Hepatocyte (in vitro differentiated cells): ENCODE results near the gene RNF175. TPM values are rescaled to one million over a fixed set of nuclear protein-coding genes. Genes with fewer than 3 reads are reported as not detected.

ENCODE experiments used
- DNase-seq: peaks from one replicate; pipeline ENCODE4 v3.0.0-alpha.2; 2016; ENCODE audit warnings: low spot score
- H2AFZ ChIP-seq: fragments of 200-600 bp; sonication (generic); 2 replicates; pipeline ENCODE4 v1.6.0; 2016; ENCODE audit warnings: antibody characterized with exemption, mild to moderate bottlenecking
- H3K27ac ChIP-seq: fragments of 200-600 bp; sonication (generic); 2 replicates; pipeline ENCODE4 v1.5.1; 2016; ENCODE audit warnings: mild to moderate bottlenecking
- H3K27me3 ChIP-seq: fragments of 200-600 bp; sonication (generic); 2 replicates; pipeline ENCODE4 v1.6.1; 2016
- H3K36me3 ChIP-seq: fragments of 200-600 bp; sonication (generic); replicated peaks from 2 replicates; pipeline ENCODE4 v1.5.1; 2016; ENCODE audit warnings: low read depth; ENCODE audit not compliant: insufficient read depth
- H3K4me1 ChIP-seq: fragments of 200-600 bp; sonication (generic); 2 replicates; pipeline ENCODE4 v1.5.1; 2016; ENCODE audit warnings: mild to moderate bottlenecking, moderate library complexity; ENCODE audit not compliant: insufficient read depth
- H3K4me2 ChIP-seq: fragments of 200-600 bp; sonication (generic); 2 replicates; pipeline ENCODE4 v1.6.0; 2016
- H3K4me3 ChIP-seq: fragments of 200-600 bp; sonication (generic); 2 replicates; pipeline ENCODE4 v1.5.1; 2016; ENCODE audit warnings: mild to moderate bottlenecking
- H3K79me2 ChIP-seq: fragments of 200-600 bp; sonication (generic); 2 replicates; pipeline ENCODE4 v1.6.0; 2017; ENCODE audit warnings: mild to moderate bottlenecking
- H3K9me2 ChIP-seq: fragments of 200-600 bp; sonication (generic); replicated peaks from 2 replicates; pipeline ENCODE4 v1.6.0; 2017; ENCODE audit warnings: mild to moderate bottlenecking; ENCODE audit not compliant: insufficient read depth
- H3K9me3 ChIP-seq: fragments of 200-600 bp; sonication (generic); 2 replicates; pipeline ENCODE4 v1.5.1; 2016; ENCODE audit warnings: low read depth, mild to moderate bottlenecking
- H4K20me1 ChIP-seq: fragments of 200-600 bp; sonication (generic); 2 replicates; pipeline ENCODE4 v1.6.0; 2016; ENCODE audit warnings: mild to moderate bottlenecking; ENCODE audit not compliant: insufficient read depth, poor library complexity, severe bottlenecking
- EZH2 ChIP-seq: fragments of 200-600 bp; sonication (generic); IDR thresholded peaks from 2 replicates; pipeline ENCODE4 v1.6.1; 2016; ENCODE audit warnings: antibody characterized with exemption, mild to moderate bottlenecking, borderline replicate concordance
- EZH2phosphoT487 ChIP-seq: fragments of 200-600 bp; sonication (generic); IDR thresholded peaks from one replicate; pipeline ENCODE4 v1.6.1; 2018; ENCODE audit warnings: antibody characterized with exemption, mild to moderate bottlenecking, low read depth, moderate library complexity; ENCODE audit not compliant: unreplicated experiment, severe bottlenecking
- WGBS: methylation state at CpG from one replicate; pipeline ENCODE4 v1.1.6; 2016; ENCODE audit warnings: low lambda C conversion rate; ENCODE audit errors: missing lambda C conversion rate; 5-methylcytosine and 5-hydroxymethylcytosine counted together
- polyA plus RNA-seq: library from polyadenylated mRNA; unstranded; fragments of >200 nt; fragmentation: Nextera tagmentation; extraction: Ambion mirVana; gene quantifications from 2 replicates; pipeline ENCODE4 v1.2.1, GENCODE V29; 2016
- total RNA-seq: library from RNA; depleted of rRNA; stranded (reverse); fragments of >200 nt; gene quantifications from 2 replicates; pipeline ENCODE4 v1.2.3, GENCODE V29; 2014
- TF ChIP-seq, protein P1 (sequence below): fragments of 200-600 bp; sonication (generic); IDR thresholded peaks from 2 replicates; pipeline ENCODE4 v1.5.1; 2016; ENCODE audit warnings: antibody characterized with exemption, mild to moderate bottlenecking; ENCODE audit not compliant: poor library complexity

The RNF175 gene
- total and polyA plus RNA-seq, 2 experiments from 2014 or later: 2.1 to 2.8 TPM

DNA sequence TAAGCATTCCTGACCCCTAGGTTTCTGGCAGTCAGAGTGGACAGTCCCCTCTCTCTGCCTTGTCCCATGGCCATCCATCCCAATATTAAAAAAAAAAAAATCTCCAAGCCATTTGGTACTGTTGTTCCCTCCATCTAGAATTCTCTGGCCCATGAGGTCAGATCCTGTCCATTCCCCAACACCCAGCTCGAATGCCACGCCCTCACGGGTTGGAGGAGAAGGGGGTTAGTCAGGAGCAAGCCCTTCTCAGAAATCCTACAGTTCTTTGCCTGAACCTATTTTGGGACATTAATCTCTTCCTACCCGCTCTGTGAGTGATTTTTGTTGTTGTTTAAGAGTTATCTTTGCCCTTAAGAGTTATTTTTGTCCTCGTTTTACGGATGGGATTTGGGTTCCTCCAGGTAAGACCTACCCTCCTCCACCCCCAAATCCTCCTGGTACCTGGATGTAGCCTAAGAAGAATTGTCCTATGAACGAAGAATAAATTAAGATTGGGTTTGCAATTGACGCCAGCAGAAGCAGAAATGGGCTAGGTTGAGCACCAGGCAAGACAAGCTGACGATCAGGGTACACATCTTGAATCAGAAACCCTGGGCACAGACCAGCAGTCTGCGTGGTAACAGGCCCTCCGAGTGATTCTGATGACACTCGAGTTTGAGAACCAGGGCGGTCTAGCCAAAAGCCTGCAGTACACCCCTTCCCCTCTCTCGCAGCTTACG is 977 bp downstream of the RNF175 start:
- Histone ChIP-seq H3K9me3 (no peaks in the 10 kb centered on the region), H2AFZ (peak overlapping the region; percentile 93), H3K4me2 (peak overlapping the region; percentile 98), H3K27ac (no peak overlapping the region), H3K4me1 (peaks cover 6% of the 10 kb centered on the region), H3K36me3 (no peaks in the 10 kb centered on the region), H3K9me2 (no peaks in the 10 kb centered on the region), H3K4me3 (peak overlapping the region; percentile 67), H3K27me3 (peaks cover 34% of the 10 kb centered on the region), H4K20me1 (no peaks in the 10 kb centered on the region), H3K79me2 (no peaks in the 10 kb centered on the region)
- TF ChIP-seq, protein P1, sequence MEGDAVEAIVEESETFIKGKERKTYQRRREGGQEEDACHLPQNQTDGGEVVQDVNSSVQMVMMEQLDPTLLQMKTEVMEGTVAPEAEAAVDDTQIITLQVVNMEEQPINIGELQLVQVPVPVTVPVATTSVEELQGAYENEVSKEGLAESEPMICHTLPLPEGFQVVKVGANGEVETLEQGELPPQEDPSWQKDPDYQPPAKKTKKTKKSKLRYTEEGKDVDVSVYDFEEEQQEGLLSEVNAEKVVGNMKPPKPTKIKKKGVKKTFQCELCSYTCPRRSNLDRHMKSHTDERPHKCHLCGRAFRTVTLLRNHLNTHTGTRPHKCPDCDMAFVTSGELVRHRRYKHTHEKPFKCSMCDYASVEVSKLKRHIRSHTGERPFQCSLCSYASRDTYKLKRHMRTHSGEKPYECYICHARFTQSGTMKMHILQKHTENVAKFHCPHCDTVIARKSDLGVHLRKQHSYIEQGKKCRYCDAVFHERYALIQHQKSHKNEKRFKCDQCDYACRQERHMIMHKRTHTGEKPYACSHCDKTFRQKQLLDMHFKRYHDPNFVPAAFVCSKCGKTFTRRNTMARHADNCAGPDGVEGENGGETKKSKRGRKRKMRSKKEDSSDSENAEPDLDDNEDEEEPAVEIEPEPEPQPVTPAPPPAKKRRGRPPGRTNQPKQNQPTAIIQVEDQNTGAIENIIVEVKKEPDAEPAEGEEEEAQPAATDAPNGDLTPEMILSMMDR: no peak
- TF ChIP-seq EZH2 (no peak), EZH2phosphoT487 (no peak)
- WGBS: 32% methylated on average over 15 of the region's 15 CpGs
- no peak for DNase-seq

DNA sequence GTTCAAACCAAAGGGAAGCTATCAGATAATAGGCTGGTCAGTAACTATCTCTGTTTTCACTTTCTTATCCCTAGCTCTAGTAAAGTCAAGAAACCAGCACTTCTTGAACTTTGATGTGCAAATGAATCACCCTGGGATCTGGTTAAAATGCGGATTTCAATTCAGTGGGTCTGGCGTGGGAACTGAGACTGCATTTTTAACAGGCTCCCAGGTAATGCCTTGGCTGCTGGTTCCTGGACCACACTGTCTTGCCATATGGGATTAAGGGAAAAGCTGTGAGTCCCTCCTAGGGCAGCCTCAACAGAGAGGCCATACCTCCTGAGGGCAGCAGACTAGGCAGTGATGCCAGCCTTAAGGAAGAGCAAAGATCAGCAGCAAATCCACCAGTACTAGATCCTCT is 1.7 kb downstream of the RNF175 start:
- no peaks in the 10 kb centered on the region for H4K20me1 ChIP-seq
- H3K9me3 ChIP-seq: no peaks in the 10 kb centered on the region
- DNase-seq: no peak
- H3K4me1 ChIP-seq: peaks cover 6% of the 10 kb centered on the region
- TF ChIP-seq EZH2 (no peak), EZH2phosphoT487 (no peak)
- TF ChIP-seq, protein P1: no peak
- no peak overlapping the region for H3K27ac ChIP-seq
- H3K4me2 ChIP-seq: peak overlapping the region; percentile 98
- H3K4me3 ChIP-seq: no peak overlapping the region
- no peaks in the 10 kb centered on the region for H3K36me3 ChIP-seq
- 61% methylated on average over 2 of the region's 2 CpGs for WGBS
- no peaks in the 10 kb centered on the region for H3K9me2 ChIP-seq
- H2AFZ ChIP-seq: no peak overlapping the region
- no peaks in the 10 kb centered on the region for H3K79me2 ChIP-seq
- H3K27me3 ChIP-seq: peaks cover 34% of the 10 kb centered on the region

DNA sequence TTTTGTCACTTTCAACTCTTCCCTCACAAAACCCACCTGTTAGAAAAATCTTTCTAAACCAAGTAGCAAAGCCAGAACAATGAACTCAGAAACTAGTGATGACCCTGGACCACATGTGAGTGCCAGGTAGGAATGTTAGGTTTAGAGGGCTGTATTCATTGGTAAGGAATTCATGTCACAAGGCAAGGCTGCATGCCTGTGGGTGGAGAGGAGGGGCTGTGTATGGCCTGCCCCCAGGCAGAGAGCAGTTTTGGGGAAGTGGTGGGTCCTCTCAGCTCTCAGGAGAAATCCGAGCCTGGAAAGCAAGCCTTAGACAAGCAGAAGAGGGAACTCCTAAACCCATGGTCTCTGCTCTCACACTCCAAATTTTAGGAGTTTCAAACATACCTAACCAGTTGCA is 2.4 kb downstream of the RNF175 start:
- no peak for DNase-seq
- Histone ChIP-seq H3K4me2 (no peak overlapping the region), H3K4me1 (peaks cover 6% of the 10 kb centered on the region), H3K27me3 (peaks cover 34% of the 10 kb centered on the region), H3K9me2 (no peaks in the 10 kb centered on the region), H2AFZ (no peak overlapping the region), H3K36me3 (no peaks in the 10 kb centered on the region), H3K27ac (no peak overlapping the region), H3K79me2 (no peaks in the 10 kb centered on the region), H3K4me3 (no peak overlapping the region), H4K20me1 (no peaks in the 10 kb centered on the region), H3K9me3 (no peaks in the 10 kb centered on the region)
- TF ChIP-seq EZH2phosphoT487: no peak
- TF ChIP-seq, protein P1: no peak
- no peak for TF ChIP-seq EZH2
- WGBS: 73% methylated on average over 1 of the region's 1 CpG
